HFFc6 (cell line): Measurements from ENCODE around the gene DDX42. TPM values are rescaled to one million over a fixed set of nuclear protein-coding genes. Genes with fewer than 3 reads are reported as not detected.
"Not testable (repeated sequence)": the region's sequence is repeated elsewhere in the genome, so short reads cannot be mapped to it uniquely, and the experiment has no call there.

Experiments
- DNase-seq: peaks from one replicate; pipeline ENCODE4 v3.0.0-alpha.2; 2018
- H3K27ac Mint-ChIP-seq: 2 replicates; pipeline ENCODE4 v1.8.0; 2020; ENCODE audit warnings: mild to moderate bottlenecking, mixed read lengths
- H3K27me3 Mint-ChIP-seq: 2 replicates; pipeline ENCODE4 v1.8.0; 2021; ENCODE audit warnings: mild to moderate bottlenecking, moderate library complexity, mixed read lengths; ENCODE audit not compliant: insufficient read depth
- H3K36me3 Mint-ChIP-seq: 2 replicates; pipeline ENCODE4 v1.8.0; 2021; ENCODE audit warnings: low read depth, mixed read lengths
- H3K4me1 Mint-ChIP-seq: 2 replicates; pipeline ENCODE4 v1.8.0; 2020; ENCODE audit warnings: low read depth, mixed read lengths
- H3K4me3 Mint-ChIP-seq: 2 replicates; pipeline ENCODE4 v1.8.0; 2020; ENCODE audit warnings: mild to moderate bottlenecking, moderate library complexity, mixed read lengths
- H3K9me3 Mint-ChIP-seq: 2 replicates; pipeline ENCODE4 v1.8.0; 2020; ENCODE audit warnings: mild to moderate bottlenecking, mixed read lengths
- CTCF ChIP-seq: fragments of 200-600 bp; sonication (generic); IDR thresholded peaks from 2 replicates; pipeline ENCODE4 v1.5.0; 2021; ENCODE audit warnings: antibody characterized with exemption, mild to moderate bottlenecking
- total RNA-seq, 6 experiments: library from RNA; stranded (reverse); fragmentation: NEBNext Ultra II Directional; extraction: Animal tissue kit (Norgen Biotek cat#: 25700); gene quantifications; 2 replicates in 1 of 6; 3 replicates in 5 of 6; pipeline ENCODE4 v1.2.3, GENCODE V29; 2021

The DDX42 gene
- total RNA-seq, 6 experiments from 2014 or later: 76.2 to 88.4 (median 80.2) TPM

- no peak overlapping the region for H3K4me3 Mint-ChIP-seq
- DNase-seq: no peak
- no peaks in the 10 kb centered on the region for H3K4me1 Mint-ChIP-seq
- peaks cover 27% of the 10 kb centered on the region for H3K27me3 Mint-ChIP-seq
- no peaks in the 10 kb centered on the region for H3K9me3 Mint-ChIP-seq
- no peaks in the 10 kb centered on the region for H3K36me3 Mint-ChIP-seq
- TF ChIP-seq CTCF: no peak
- no peak overlapping the region for H3K27ac Mint-ChIP-seq
These were observed 80.7 kb downstream of the DDX42 start for GRCh38 chr17:63854709-63855108.

GRCh38 chr17:63855185-63855584 is 81.2 kb downstream of the DDX42 start:
- no peaks in the 10 kb centered on the region for H3K36me3 Mint-ChIP-seq
- H3K27ac Mint-ChIP-seq: no peak overlapping the region
- no peak for TF ChIP-seq CTCF
- H3K9me3 Mint-ChIP-seq: no peaks in the 10 kb centered on the region
- no peak overlapping the region for H3K4me3 Mint-ChIP-seq
- H3K4me1 Mint-ChIP-seq: no peaks in the 10 kb centered on the region
- H3K27me3 Mint-ChIP-seq: peaks cover 32% of the 10 kb centered on the region
- DNase-seq: no peak

- H3K27me3 Mint-ChIP-seq: peaks cover 36% of the 10 kb centered on the region
- not testable (repeated sequence) for H3K36me3 Mint-ChIP-seq, H3K4me1 Mint-ChIP-seq, H3K9me3 Mint-ChIP-seq, H3K27ac Mint-ChIP-seq, H3K4me3 Mint-ChIP-seq, DNase-seq
These were observed 82.5 kb downstream of the DDX42 start for GRCh38 chr17:63856425-63856824.

- no peak for TF ChIP-seq CTCF
- Mint-ChIP-seq H3K4me1 (no peaks in the 10 kb centered on the region), H3K27me3 (peaks cover 36% of the 10 kb centered on the region), H3K36me3 (no peaks in the 10 kb centered on the region), H3K4me3 (no peak overlapping the region), H3K27ac (no peak overlapping the region), H3K9me3 (no peaks in the 10 kb centered on the region)
- no peak for DNase-seq
These were observed 85.3 kb downstream of the DDX42 start for GRCh38 chr17:63859257-63859656.

GRCh38 chr17:63866625-63867024 is 92.7 kb downstream of the DDX42 start:
- not testable (repeated sequence) for DNase-seq, H3K27me3 Mint-ChIP-seq, H3K9me3 Mint-ChIP-seq, H3K27ac Mint-ChIP-seq, H3K36me3 Mint-ChIP-seq, H3K4me3 Mint-ChIP-seq
- peaks cover 25% of the 10 kb centered on the region for H3K4me1 Mint-ChIP-seq

Other genes starting within 250 kb of the DDX42 start
- 10 to 100 TPM; 58.6 to 67.0 (median 63.3) TPM for gene DCAF7, start 223.7 kb upstream of the DDX42 start, total RNA-seq
- gene TACO1, start 173.3 kb upstream of the DDX42 start, total RNA-seq: 10 to 100 TPM; 26.5 to 32.6 (median 30.9) TPM
- 10 to 100 TPM; 24.2 to 31.5 (median 27.2) TPM for gene MAP3K3, start 151.8 kb upstream of the DDX42 start, total RNA-seq
- 1 to 10 TPM; 1.7 to 5.8 (median 4.1) TPM for gene LIMD2, start 74.0 kb upstream of the DDX42 start, total RNA-seq
- 10 to 100 TPM; 18.2 to 24.1 (median 21.6) TPM for gene STRADA, start 32.4 kb upstream of the DDX42 start, total RNA-seq
- gene CCDC47, start 573 bp upstream of the DDX42 start, total RNA-seq: 10 to 100 TPM; 70.5 to 83.2 (median 74.8) TPM
- gene PSMC5, start 53.3 kb downstream of the DDX42 start, total RNA-seq: 100 to 1,000 TPM; 156 to 206 (median 179) TPM
- 10 to 100 TPM; 43.2 to 55.1 (median 47.5) TPM for gene FTSJ3, start 53.5 kb downstream of the DDX42 start, total RNA-seq
- 10 to 100 TPM; 45.9 to 53.5 (median 48.7) TPM for gene SMARCD2, start 68.5 kb downstream of the DDX42 start, total RNA-seq
- gene CSH2, start 99.5 kb downstream of the DDX42 start, total RNA-seq: not detected
- gene GH2, start 107.8 kb downstream of the DDX42 start, total RNA-seq: not detected
- not detected for gene CSH1, start 122.4 kb downstream of the DDX42 start, total RNA-seq
- gene CSHL1, start 137.1 kb downstream of the DDX42 start, total RNA-seq: not detected
- not detected for gene GH1, start 144.7 kb downstream of the DDX42 start, total RNA-seq
- under 1 TPM in 5 of 6 experiments, not detected in 1; 0.26 to 0.76 (median 0.34) TPM for gene CD79B, start 158.2 kb downstream of the DDX42 start, total RNA-seq
- gene SCN4A, start 198.7 kb downstream of the DDX42 start, total RNA-seq: not detected
- gene PRR29, start 224.2 kb downstream of the DDX42 start, total RNA-seq: under 1 TPM in 3 of 6 experiments, not detected in 3; 0.17 to 0.27 (median 0.19) TPM
- 1 to 10 TPM in 4 of 6 experiments, under 1 TPM in 2; 0.91 to 2.5 (median 1.3) TPM for gene ICAM2, start 246.5 kb downstream of the DDX42 start, total RNA-seq